Measurements from ENCODE around the gene SEPSECS. TPM values are rescaled to one million over a fixed set of nuclear protein-coding genes. Genes with fewer than 3 reads are reported as not detected.
A peak's percentile ranks its signal among the peaks of the same experiment; 100 is the strongest.

The SEPSECS gene
- total RNA-seq, 4 donors from 2014 or later = 6.9 to 22.8 (median 10.4) TPM

DNA sequence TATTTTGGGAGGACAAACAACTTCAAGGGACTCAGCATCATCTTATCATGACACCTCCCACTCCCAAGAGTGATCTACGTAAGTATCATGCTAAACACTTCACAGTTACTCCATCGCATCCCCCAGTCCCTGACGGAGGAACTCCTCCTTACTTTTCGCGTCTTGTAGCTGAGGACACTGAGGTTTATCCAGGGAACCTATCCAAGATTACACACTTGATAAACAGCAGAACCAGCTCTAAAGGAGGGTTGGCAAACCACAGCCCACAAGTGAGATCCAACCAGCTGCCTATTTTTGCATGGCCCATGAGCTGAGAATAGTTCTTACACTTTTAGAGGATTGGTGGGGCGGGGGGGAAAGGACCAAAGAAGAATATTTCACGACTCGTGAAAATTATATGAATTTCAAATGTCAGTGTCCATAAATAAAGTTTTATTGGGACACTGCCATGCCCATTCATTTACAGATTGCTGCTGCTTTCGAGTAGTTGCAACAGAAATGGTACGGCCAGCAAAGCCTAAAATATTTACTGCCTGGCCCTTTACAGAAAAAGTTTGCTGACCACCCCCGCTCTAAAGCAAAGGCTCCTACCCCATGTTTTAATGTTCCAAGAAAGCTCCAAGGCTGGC is 47.8 kb downstream of the SEPSECS start:
- H3K36me3 ChIP-seq = no peaks in the 10 kb centered on the region
- no peaks in the 10 kb centered on the region for H3K9me3 ChIP-seq
- TF ChIP-seq, protein P1, sequence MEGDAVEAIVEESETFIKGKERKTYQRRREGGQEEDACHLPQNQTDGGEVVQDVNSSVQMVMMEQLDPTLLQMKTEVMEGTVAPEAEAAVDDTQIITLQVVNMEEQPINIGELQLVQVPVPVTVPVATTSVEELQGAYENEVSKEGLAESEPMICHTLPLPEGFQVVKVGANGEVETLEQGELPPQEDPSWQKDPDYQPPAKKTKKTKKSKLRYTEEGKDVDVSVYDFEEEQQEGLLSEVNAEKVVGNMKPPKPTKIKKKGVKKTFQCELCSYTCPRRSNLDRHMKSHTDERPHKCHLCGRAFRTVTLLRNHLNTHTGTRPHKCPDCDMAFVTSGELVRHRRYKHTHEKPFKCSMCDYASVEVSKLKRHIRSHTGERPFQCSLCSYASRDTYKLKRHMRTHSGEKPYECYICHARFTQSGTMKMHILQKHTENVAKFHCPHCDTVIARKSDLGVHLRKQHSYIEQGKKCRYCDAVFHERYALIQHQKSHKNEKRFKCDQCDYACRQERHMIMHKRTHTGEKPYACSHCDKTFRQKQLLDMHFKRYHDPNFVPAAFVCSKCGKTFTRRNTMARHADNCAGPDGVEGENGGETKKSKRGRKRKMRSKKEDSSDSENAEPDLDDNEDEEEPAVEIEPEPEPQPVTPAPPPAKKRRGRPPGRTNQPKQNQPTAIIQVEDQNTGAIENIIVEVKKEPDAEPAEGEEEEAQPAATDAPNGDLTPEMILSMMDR (IDR thresholded peaks at IDR 0.05) = no peak
- no peak for TF ChIP-seq POLR2A (IDR thresholded peaks at IDR 0.05)
- intact Hi-C loops (cut with DNase I; ENCODE audit: low total_unique reads) = no loop called here
- H3K4me1 ChIP-seq = no peaks in the 10 kb centered on the region
- H3K4me3 ChIP-seq = no peak overlapping the region
- H3K27ac ChIP-seq = peak overlapping the region; percentile 57
- DNase-seq = peak in 1 of 2 donors; percentile 39
- no peaks in the 10 kb centered on the region for H3K27me3 ChIP-seq

DNA sequence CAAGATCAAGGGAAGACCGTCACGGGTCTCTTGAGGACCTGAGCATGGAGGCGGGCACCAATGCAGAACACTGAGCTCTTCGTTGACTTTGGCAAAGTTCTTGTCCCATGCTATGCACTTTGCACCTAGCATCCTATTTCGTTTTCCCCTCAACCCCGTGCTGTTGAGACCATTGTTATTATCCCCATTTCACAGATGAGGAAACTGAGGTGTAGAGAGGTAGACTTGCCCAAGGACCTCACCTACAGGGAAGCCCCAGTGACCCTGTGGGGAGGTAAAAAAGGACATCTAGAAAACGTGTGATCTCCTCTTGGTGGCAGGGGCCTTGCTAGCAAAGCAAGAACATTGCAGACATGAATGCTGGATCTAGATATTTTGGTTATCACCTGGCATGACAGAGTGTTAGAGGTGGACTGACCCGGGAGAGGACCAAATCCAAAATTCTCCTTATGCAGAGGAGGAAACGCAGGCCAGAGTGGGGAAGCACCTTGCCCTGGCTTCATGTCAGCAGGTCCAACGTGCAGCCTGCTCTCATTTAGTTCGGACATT is 48.5 kb downstream of the SEPSECS start:
- Histone ChIP-seq H3K27me3 (no peaks in the 10 kb centered on the region), H3K27ac (peak overlapping the region; percentile 57)

GRCh38 chr4:25110527-25111329 is 49.5 kb downstream of the SEPSECS start:
- Histone ChIP-seq H3K4me1 (no peaks in the 10 kb centered on the region), H3K36me3 (no peaks in the 10 kb centered on the region), H3K4me3 (no peak overlapping the region), H3K27ac (no peak overlapping the region), H3K27me3 (no peaks in the 10 kb centered on the region), H3K9me3 (no peaks in the 10 kb centered on the region)
- TF ChIP-seq, protein P1 (IDR thresholded peaks at IDR 0.05) = no peak
- no peak for DNase-seq
- intact Hi-C loops (cut with DNase I; ENCODE audit: low total_unique reads) = no loop called here

More for the DNA sequence above, 48.5 kb downstream of the SEPSECS start:
- TF ChIP-seq, protein P1 (IDR thresholded peaks at IDR 0.05) = no peak
- no peak for TF ChIP-seq POLR2A (IDR thresholded peaks at IDR 0.05)
- Histone ChIP-seq H3K36me3 (no peaks in the 10 kb centered on the region), H3K4me1 (no peaks in the 10 kb centered on the region), H3K4me3 (no peak overlapping the region), H3K9me3 (no peaks in the 10 kb centered on the region)
- intact Hi-C loops (cut with DNase I; ENCODE audit: low total_unique reads) = no loop called here
- no peak for DNase-seq

- H3K27me3 ChIP-seq = no peaks in the 10 kb centered on the region
- no peak for DNase-seq
- TF ChIP-seq, protein P1 (IDR thresholded peaks at IDR 0.05) = no peak
- H3K36me3 ChIP-seq = no peaks in the 10 kb centered on the region
- no peaks in the 10 kb centered on the region for H3K9me3 ChIP-seq
- H3K4me3 ChIP-seq = no peak overlapping the region
- intact Hi-C loops (cut with DNase I; ENCODE audit: low total_unique reads) = no loop called here
- no peak overlapping the region for H3K27ac ChIP-seq
- H3K4me1 ChIP-seq = no peaks in the 10 kb centered on the region
Measured at GRCh38 chr4:25109511-25109910, 50.7 kb downstream of the SEPSECS start.

- no peaks in the 10 kb centered on the region for H3K9me3 ChIP-seq
- H3K27ac ChIP-seq = no peak overlapping the region
- TF ChIP-seq, protein P1 (IDR thresholded peaks at IDR 0.05) = no peak
- no peak for TF ChIP-seq POLR2A (IDR thresholded peaks at IDR 0.05)
- H3K4me1 ChIP-seq = no peaks in the 10 kb centered on the region
- DNase-seq = no peak
- no peaks in the 10 kb centered on the region for H3K27me3 ChIP-seq
- intact Hi-C loops (cut with DNase I; ENCODE audit: low total_unique reads) = no loop called here
- H3K4me3 ChIP-seq = no peak overlapping the region
- no peaks in the 10 kb centered on the region for H3K36me3 ChIP-seq
Measured at GRCh38 chr4:25108556-25108955, 51.7 kb downstream of the SEPSECS start.
